ENCODE measurements around the gene DMRT1. TPM values are rescaled to one million over a fixed set of nuclear protein-coding genes. Genes with fewer than 3 reads are reported as not detected.

DMRT1 gene
- total RNA-seq, 2 donors from 2014 or later = not detected

GRCh38 chr9:846852-847251, 5.4 kb downstream of the DMRT1 start:
- Histone ChIP-seq H3K9me3 (ENCODE audit: control insufficient read depth, low read length) (no peaks in the 10 kb centered on the region), H3K36me3 (ENCODE audit: control insufficient read depth, insufficient read depth, low read length) (no peaks in the 10 kb centered on the region), H3K9ac (ENCODE audit: extremely low read depth, low read length, poor library complexity, severe bottlenecking) (no peak overlapping the region), H3K4me3 (ENCODE audit: low read length) (no peak overlapping the region), H3K27me3 (ENCODE audit: control insufficient read depth, insufficient read depth, low read length, poor library complexity, severe bottlenecking) (peaks cover 66% of the 10 kb centered on the region), H3K4me1 (ENCODE audit: control insufficient read depth, insufficient read depth, low read length) (peaks cover 7% of the 10 kb centered on the region), H3K27ac (ENCODE audit: low read depth, low read length) (no peak overlapping the region)
- Mint-ChIP-seq H3K36me3 (ENCODE audit: low read depth) (no peaks in the 10 kb centered on the region), H3K27ac (no peak overlapping the region), H3K4me3 (no peak overlapping the region), H3K27me3 (ENCODE audit: insufficient read depth) (peaks cover 75% of the 10 kb centered on the region), H3K9me3 (no peaks in the 10 kb centered on the region), H3K4me1 (peaks cover 12% of the 10 kb centered on the region)
- peak; percentile 68 for DNase-seq
- TF ChIP-seq, protein P1, sequence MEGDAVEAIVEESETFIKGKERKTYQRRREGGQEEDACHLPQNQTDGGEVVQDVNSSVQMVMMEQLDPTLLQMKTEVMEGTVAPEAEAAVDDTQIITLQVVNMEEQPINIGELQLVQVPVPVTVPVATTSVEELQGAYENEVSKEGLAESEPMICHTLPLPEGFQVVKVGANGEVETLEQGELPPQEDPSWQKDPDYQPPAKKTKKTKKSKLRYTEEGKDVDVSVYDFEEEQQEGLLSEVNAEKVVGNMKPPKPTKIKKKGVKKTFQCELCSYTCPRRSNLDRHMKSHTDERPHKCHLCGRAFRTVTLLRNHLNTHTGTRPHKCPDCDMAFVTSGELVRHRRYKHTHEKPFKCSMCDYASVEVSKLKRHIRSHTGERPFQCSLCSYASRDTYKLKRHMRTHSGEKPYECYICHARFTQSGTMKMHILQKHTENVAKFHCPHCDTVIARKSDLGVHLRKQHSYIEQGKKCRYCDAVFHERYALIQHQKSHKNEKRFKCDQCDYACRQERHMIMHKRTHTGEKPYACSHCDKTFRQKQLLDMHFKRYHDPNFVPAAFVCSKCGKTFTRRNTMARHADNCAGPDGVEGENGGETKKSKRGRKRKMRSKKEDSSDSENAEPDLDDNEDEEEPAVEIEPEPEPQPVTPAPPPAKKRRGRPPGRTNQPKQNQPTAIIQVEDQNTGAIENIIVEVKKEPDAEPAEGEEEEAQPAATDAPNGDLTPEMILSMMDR (conservative IDR thresholded peaks at IDR 0.05) = peak; percentile 47
- 37 to 63% methylated on average over 6 to 7 of the region's 7 CpGs for WGBS, 2 experiments (ENCODE audit: insufficient coverage in 1 of 2, insufficient read length in 1 of 2)

DNA sequence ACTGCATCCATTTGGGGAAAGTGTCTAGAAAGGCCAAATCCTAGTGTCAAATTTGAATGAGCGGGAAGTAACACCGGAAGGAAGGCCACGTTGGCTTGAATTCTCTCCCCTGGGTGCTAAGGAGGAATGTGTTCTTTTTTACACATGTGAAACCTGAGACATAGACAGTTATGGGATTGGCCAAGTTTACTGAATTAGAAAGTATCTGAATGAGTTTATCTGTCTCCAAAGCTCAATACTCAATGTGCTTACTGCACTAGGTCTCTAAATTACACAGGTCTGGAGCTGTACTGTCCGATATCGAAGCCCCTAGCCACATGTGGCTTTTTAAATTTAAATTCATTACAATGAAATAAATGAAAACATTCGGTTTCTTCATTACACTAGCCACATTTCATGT, 6.0 kb downstream of the DMRT1 start:
- Histone ChIP-seq H3K4me3 (ENCODE audit: low read length) (no peak overlapping the region), H3K27me3 (ENCODE audit: control insufficient read depth, insufficient read depth, low read length, poor library complexity, severe bottlenecking) (peaks cover 59% of the 10 kb centered on the region), H3K27ac (ENCODE audit: low read depth, low read length) (no peak overlapping the region), H3K36me3 (ENCODE audit: control insufficient read depth, insufficient read depth, low read length) (no peaks in the 10 kb centered on the region), H3K4me1 (ENCODE audit: control insufficient read depth, insufficient read depth, low read length) (peaks cover 7% of the 10 kb centered on the region), H3K9ac (ENCODE audit: extremely low read depth, low read length, poor library complexity, severe bottlenecking) (no peak overlapping the region), H3K9me3 (ENCODE audit: control insufficient read depth, low read length) (no peaks in the 10 kb centered on the region)
- H3K4me3 Mint-ChIP-seq = no peak overlapping the region
- H3K27ac Mint-ChIP-seq = no peak overlapping the region
- 55 to 60% methylated on average over 6 of the region's 6 CpGs for WGBS, 2 experiments (ENCODE audit: insufficient coverage in 1 of 2, insufficient read length in 1 of 2)
- DNase-seq = no peak
- peaks cover 72% of the 10 kb centered on the region for H3K27me3 Mint-ChIP-seq (ENCODE audit: insufficient read depth)
- TF ChIP-seq, protein P1 (conservative IDR thresholded peaks at IDR 0.05) = no peak
- peaks cover 12% of the 10 kb centered on the region for H3K4me1 Mint-ChIP-seq
- H3K36me3 Mint-ChIP-seq (ENCODE audit: low read depth) = no peaks in the 10 kb centered on the region
- no peaks in the 10 kb centered on the region for H3K9me3 Mint-ChIP-seq

GRCh38 chr9:849431-849830, 7.9 kb downstream of the DMRT1 start:
- H3K27me3 Mint-ChIP-seq (ENCODE audit: insufficient read depth) = peaks cover 59% of the 10 kb centered on the region
- Histone ChIP-seq H3K36me3 (ENCODE audit: control insufficient read depth, insufficient read depth, low read length) (no peaks in the 10 kb centered on the region), H3K27me3 (ENCODE audit: control insufficient read depth, insufficient read depth, low read length, poor library complexity, severe bottlenecking) (peaks cover 40% of the 10 kb centered on the region), H3K9me3 (ENCODE audit: control insufficient read depth, low read length) (no peaks in the 10 kb centered on the region), H3K4me1 (ENCODE audit: control insufficient read depth, insufficient read depth, low read length) (peaks cover 7% of the 10 kb centered on the region), H3K4me3 (ENCODE audit: low read length) (no peak overlapping the region), H3K9ac (ENCODE audit: extremely low read depth, low read length, poor library complexity, severe bottlenecking) (no peak overlapping the region), H3K27ac (ENCODE audit: low read depth, low read length) (no peak overlapping the region)
- no peaks in the 10 kb centered on the region for H3K36me3 Mint-ChIP-seq (ENCODE audit: low read depth)
- peak; percentile 57 for DNase-seq
- TF ChIP-seq, protein P1 (conservative IDR thresholded peaks at IDR 0.05) = no peak
- 54 to 77% methylated on average over 4 to 5 of the region's 5 CpGs for WGBS, 2 experiments (ENCODE audit: insufficient coverage in 1 of 2, insufficient read length in 1 of 2)
- H3K4me3 Mint-ChIP-seq = no peak overlapping the region
- peaks cover 5% of the 10 kb centered on the region for H3K4me1 Mint-ChIP-seq
- H3K27ac Mint-ChIP-seq = no peak overlapping the region
- no peaks in the 10 kb centered on the region for H3K9me3 Mint-ChIP-seq

Data from endodermal cell (in vitro differentiated cells).